Astrocyte (in vitro differentiated cells and primary cell): ENCODE measurements around the gene SMIM5. TPM values are rescaled to one million over a fixed set of nuclear protein-coding genes. Genes with fewer than 3 reads are reported as not detected.

ENCODE experiments used
- DNase-seq: peaks from one replicate; pipeline ENCODE4 v3.0.0-alpha.2; 2010; ENCODE audit warnings: low read depth
- FAIRE-seq: peaks from 2 replicates; lab custom pipeline; 2011; peaks lifted over from hg19 to GRCh38; lab: Jason Lieb, UNC
- H2AFZ ChIP-seq: 2 replicates; pipeline ENCODE4 v1.6.0; 2012; ENCODE audit warnings: low read depth, low read length, inconsistent platforms
- H3K27ac ChIP-seq: 2 replicates; pipeline ENCODE4 v1.5.1; 2011; ENCODE audit warnings: low read depth, low read length, inconsistent platforms
- H3K27me3 ChIP-seq: 2 replicates; pipeline ENCODE4 v1.6.0; 2011; ENCODE audit warnings: low read length, inconsistent platforms; ENCODE audit not compliant: insufficient read depth
- H3K36me3 ChIP-seq: 2 replicates; pipeline ENCODE4 v1.5.1; 2011; ENCODE audit warnings: low read length, inconsistent platforms; ENCODE audit not compliant: insufficient read depth
- H3K4me1 ChIP-seq: 2 replicates; pipeline ENCODE4 v1.5.1; 2011; ENCODE audit warnings: low read length, inconsistent platforms; ENCODE audit not compliant: insufficient read depth
- H3K4me2 ChIP-seq: 2 replicates; pipeline ENCODE4 v1.6.0; 2012; ENCODE audit warnings: low read length, inconsistent platforms
- H3K4me3 ChIP-seq: 2 replicates; pipeline ENCODE4 v1.5.1; 2011; ENCODE audit warnings: low read depth, mild to moderate bottlenecking, low read length, inconsistent platforms; ENCODE audit not compliant: insufficient read depth
- H3K79me2 ChIP-seq: 2 replicates; pipeline ENCODE4 v1.6.0; 2012; ENCODE audit warnings: mild to moderate bottlenecking, low read length, inconsistent platforms; ENCODE audit not compliant: insufficient read depth
- H3K9ac ChIP-seq: 2 replicates; pipeline ENCODE4 v1.6.0; 2012; ENCODE audit warnings: mild to moderate bottlenecking, low read length, inconsistent platforms
- H3K9me3 ChIP-seq: 2 replicates; pipeline ENCODE4 v1.5.1; 2012; ENCODE audit warnings: low read depth, mild to moderate bottlenecking, low read length, inconsistent platforms; ENCODE audit not compliant: insufficient read depth
- H4K20me1 ChIP-seq: 2 replicates; pipeline ENCODE4 v1.6.0; 2012; ENCODE audit warnings: low read length, inconsistent platforms; ENCODE audit not compliant: insufficient read depth
- H3K27ac Mint-ChIP-seq: one replicate; pipeline ENCODE4 v1.8.0; 2021; ENCODE audit warnings: mild to moderate bottlenecking, mixed read lengths; ENCODE audit not compliant: unreplicated experiment
- H3K27me3 Mint-ChIP-seq: one replicate; pipeline ENCODE4 v1.8.0; 2021; ENCODE audit warnings: low read depth, mixed read lengths; ENCODE audit not compliant: unreplicated experiment
- H3K36me3 Mint-ChIP-seq: one replicate; pipeline ENCODE4 v1.8.0; 2021; ENCODE audit warnings: low read depth, mixed read lengths; ENCODE audit not compliant: unreplicated experiment
- H3K4me1 Mint-ChIP-seq: one replicate; pipeline ENCODE4 v1.8.0; 2021; ENCODE audit warnings: low read depth, mixed read lengths; ENCODE audit not compliant: unreplicated experiment
- H3K4me3 Mint-ChIP-seq: one replicate; pipeline ENCODE4 v1.8.0; 2021; ENCODE audit warnings: mild to moderate bottlenecking, moderate library complexity, mixed read lengths; ENCODE audit not compliant: unreplicated experiment
- H3K9me3 Mint-ChIP-seq: one replicate; pipeline ENCODE4 v1.8.0; 2021; ENCODE audit warnings: mild to moderate bottlenecking, mixed read lengths; ENCODE audit not compliant: unreplicated experiment
- CTCF ChIP-seq: IDR thresholded peaks from 2 replicates; pipeline ENCODE4 v1.5.1; 2011; ENCODE audit warnings: low read depth, mild to moderate bottlenecking, inconsistent platforms, low read length, moderate library complexity; ENCODE audit not compliant: insufficient read depth
- EZH2 ChIP-seq: IDR thresholded peaks from 2 replicates; pipeline ENCODE4 v1.6.1; 2012; ENCODE audit warnings: mild to moderate bottlenecking, low read length, inconsistent platforms; ENCODE audit not compliant: insufficient read depth
- total RNA-seq: library from RNA; stranded (reverse); gene quantifications from 2 replicates; pipeline ENCODE4 v1.2.1, GENCODE V29; 2021

SMIM5 gene
- total RNA-seq, 1 donor from 2014 or later, result 0.07 TPM

- Histone ChIP-seq H3K4me1 (peaks cover 55% of the 10 kb centered on the region), H3K27me3 (no peaks in the 10 kb centered on the region), H2AFZ (no peak overlapping the region), H4K20me1 (peaks cover 34% of the 10 kb centered on the region), H3K27ac (peak overlapping the region; percentile 11), H3K79me2 (peaks cover 85% of the 10 kb centered on the region), H3K4me3 (no peak overlapping the region), H3K9ac (peak overlapping the region; percentile 44), H3K4me2 (peak overlapping the region; percentile 23), H3K9me3 (no peaks in the 10 kb centered on the region), H3K36me3 (peaks cover 18% of the 10 kb centered on the region)
- no peak for FAIRE-seq
- H3K9me3 Mint-ChIP-seq, result no peaks in the 10 kb centered on the region
- peaks cover 6% of the 10 kb centered on the region for H3K36me3 Mint-ChIP-seq
- peaks cover 36% of the 10 kb centered on the region for H3K4me1 Mint-ChIP-seq
- DNase-seq, result no peak
- H3K27ac Mint-ChIP-seq, result peak overlapping the region; percentile 75
- H3K4me3 Mint-ChIP-seq, result no peak overlapping the region
- H3K27me3 Mint-ChIP-seq, result no peaks in the 10 kb centered on the region
- TF ChIP-seq EZH2 (no peak), CTCF (no peak)
Observed at GRCh38 chr17:75679706-75680211, 46.5 kb downstream of the SMIM5 start.

GRCh38 chr17:75680431-75680830 is 47.2 kb downstream of the SMIM5 start:
- Mint-ChIP-seq H3K4me1 (peaks cover 43% of the 10 kb centered on the region), H3K27me3 (no peaks in the 10 kb centered on the region), H3K36me3 (peaks cover 8% of the 10 kb centered on the region), H3K4me3 (no peak overlapping the region), H3K9me3 (no peaks in the 10 kb centered on the region), H3K27ac (peak overlapping the region; percentile 72)
- peaks cover 35% of the 10 kb centered on the region for H4K20me1 ChIP-seq
- no peak for TF ChIP-seq CTCF
- no peak for TF ChIP-seq EZH2
- no peak overlapping the region for H2AFZ ChIP-seq
- no peaks in the 10 kb centered on the region for H3K27me3 ChIP-seq
- peak overlapping the region; percentile 38 for H3K9ac ChIP-seq
- H3K36me3 ChIP-seq, result peaks cover 18% of the 10 kb centered on the region
- FAIRE-seq (no peak), DNase-seq (no peak)
- peaks cover 61% of the 10 kb centered on the region for H3K4me1 ChIP-seq
- no peak overlapping the region for H3K4me3 ChIP-seq
- peak overlapping the region; percentile 24 for H3K4me2 ChIP-seq
- no peaks in the 10 kb centered on the region for H3K9me3 ChIP-seq
- peak overlapping the region; percentile 45 for H3K27ac ChIP-seq
- peaks cover 86% of the 10 kb centered on the region for H3K79me2 ChIP-seq

- Mint-ChIP-seq H3K4me1 (peaks cover 49% of the 10 kb centered on the region), H3K36me3 (peaks cover 9% of the 10 kb centered on the region), H3K9me3 (no peaks in the 10 kb centered on the region), H3K27me3 (no peaks in the 10 kb centered on the region), H3K27ac (peak overlapping the region; percentile 72), H3K4me3 (no peak overlapping the region)
- peak overlapping the region; percentile 45 for H3K27ac ChIP-seq
- H3K4me1 ChIP-seq, result peaks cover 66% of the 10 kb centered on the region
- H3K79me2 ChIP-seq, result peaks cover 86% of the 10 kb centered on the region
- H3K4me3 ChIP-seq, result no peak overlapping the region
- peak; percentile 75 for DNase-seq
- H3K4me2 ChIP-seq, result peak overlapping the region; percentile 24
- FAIRE-seq, result no peak
- no peaks in the 10 kb centered on the region for H3K9me3 ChIP-seq
- H2AFZ ChIP-seq, result no peak overlapping the region
- no peak for TF ChIP-seq EZH2
- TF ChIP-seq CTCF, result no peak
- peaks cover 35% of the 10 kb centered on the region for H4K20me1 ChIP-seq
- no peaks in the 10 kb centered on the region for H3K27me3 ChIP-seq
- peak overlapping the region; percentile 38 for H3K9ac ChIP-seq
- H3K36me3 ChIP-seq, result peaks cover 15% of the 10 kb centered on the region
Observed at GRCh38 chr17:75681289-75681688, 48.1 kb downstream of the SMIM5 start.
